CD4-positive, alpha-beta T cell treated with Interleukin-17A for 4 hours (primary cell): ENCODE measurements around the gene CALCOCO2.
"Not testable (repeated sequence)": the region's sequence is repeated elsewhere in the genome, so short reads cannot be mapped to it uniquely, and the experiment has no call there.

Source experiments
- DNase-seq: peaks from one replicate; pipeline ENCODE4 v3.0.0-alpha.2; 2020; ENCODE audit warnings: mixed read lengths

Gene CALCOCO2

DNA sequence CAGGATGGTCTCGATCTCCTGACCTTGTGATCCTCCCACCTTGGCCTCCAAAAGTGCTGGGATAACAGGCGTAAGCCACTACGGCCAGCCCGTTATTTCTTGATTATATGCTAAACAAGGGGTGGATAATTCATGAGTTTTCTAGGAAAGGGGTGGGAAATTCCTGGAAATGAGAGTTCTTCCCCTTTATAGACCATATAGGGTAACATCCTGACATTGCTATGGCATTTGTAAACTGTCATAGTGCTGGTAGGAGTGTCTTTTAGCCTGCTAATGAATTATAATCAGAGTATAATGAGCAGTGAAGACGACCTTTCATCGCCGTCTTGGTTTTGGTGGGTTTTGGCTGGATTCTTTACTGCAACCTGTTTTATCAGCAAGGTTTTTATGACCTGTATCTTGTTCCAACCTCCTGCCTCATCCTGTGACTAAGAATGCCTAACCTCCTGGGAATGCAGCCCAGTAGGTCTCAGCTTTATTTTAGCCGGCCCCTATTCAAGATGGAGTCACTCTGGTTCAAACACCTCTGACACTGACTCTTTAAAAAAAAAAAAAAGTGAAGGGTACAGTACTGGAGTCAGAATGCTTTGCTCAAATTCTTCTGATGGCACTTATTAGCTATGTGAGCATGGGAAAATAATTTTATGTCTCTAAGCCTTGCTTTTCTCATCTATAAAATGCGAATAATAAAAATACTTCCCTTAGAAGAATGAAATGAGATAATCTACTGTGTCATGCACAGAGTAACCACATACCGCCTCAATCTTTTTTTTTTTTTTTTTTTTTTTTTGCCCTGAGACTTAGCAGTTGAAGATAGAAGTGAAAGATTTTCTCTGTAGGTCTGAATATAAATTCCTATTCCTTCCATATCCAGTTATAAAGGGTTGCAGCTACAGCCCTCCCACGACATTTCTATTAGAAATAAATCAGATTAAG, 5.1 kb upstream of the CALCOCO2 start:
- DNase-seq: no peak

DNA sequence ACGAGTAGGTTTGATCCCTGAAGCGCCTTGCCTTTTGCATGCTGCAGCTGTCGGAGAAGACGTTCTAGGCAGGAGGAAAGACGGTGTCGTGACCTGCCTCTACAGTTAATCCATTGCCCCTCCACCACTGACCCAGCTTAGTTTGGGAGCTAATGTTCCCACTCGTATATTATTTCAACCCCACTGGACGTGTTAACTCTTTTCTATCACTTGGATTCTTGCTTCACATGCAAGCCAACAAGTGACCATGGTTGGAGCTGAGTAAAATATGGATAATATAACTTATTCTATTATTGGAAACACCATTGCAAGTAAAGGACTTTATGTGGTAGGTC, 681 bp downstream of the CALCOCO2 start:
- DNase-seq: no peak

DNA sequence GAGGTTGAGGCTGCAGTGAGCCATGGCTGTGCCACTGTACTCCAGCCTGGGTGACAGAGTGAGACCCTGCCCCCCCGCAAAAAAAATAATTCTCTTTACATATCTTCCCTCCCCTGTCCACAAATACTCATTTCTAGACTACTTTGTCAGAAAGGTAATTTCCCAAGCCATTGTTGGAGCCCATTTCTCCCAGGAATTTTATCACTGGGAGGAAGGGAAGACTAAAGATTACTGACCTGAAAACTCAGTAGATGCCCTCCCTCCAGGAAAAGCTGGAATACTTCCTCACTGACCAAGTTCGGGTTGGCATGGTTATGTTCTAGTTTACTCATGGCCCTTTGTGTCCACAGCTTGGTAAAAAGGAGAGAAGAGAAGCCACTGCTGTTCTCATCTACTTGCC, 4.1 kb downstream of the CALCOCO2 start:
- DNase-seq: no peak

DNA sequence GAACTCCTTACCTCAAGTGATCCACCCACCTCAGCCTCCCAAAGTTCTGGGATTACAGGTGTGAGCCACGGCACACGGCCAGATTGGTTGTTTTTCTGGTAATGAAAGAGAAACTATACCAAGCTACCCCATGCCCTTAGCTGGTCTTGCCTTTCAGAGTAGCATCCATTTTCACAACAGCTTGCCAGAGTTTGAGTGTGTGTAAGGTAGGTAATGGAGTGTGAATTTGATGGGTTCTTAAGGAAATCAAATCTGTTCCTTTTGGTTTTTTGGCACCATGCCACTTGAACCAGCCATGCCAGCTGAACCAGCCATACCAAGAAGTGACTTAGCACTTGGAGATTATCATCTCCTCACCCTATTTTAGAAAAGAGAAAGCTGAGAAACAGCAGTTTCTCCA, 5.1 kb downstream of the CALCOCO2 start:
- peak; percentile 5 for DNase-seq

DNA sequence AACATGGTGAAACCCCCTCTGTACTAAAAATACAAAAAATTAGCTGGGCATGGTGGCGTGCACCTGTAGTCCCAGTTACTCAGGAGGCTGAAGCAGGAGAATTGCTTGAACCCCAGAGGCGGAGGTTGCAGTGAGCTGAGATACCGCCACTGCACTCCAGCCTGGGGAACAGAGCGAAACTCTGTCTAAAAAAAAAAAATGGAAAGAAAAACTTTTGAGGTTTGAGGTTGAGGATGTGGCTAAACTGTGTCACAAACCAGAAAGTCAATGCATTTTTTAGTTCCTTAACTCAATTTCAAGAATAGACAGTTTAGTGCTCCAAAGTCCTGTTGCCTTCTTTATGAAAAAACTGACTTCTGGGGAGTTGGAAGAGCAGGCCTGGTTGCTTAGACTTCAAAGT, 6.6 kb downstream of the CALCOCO2 start:
- DNase-seq: peak; percentile 18

DNA sequence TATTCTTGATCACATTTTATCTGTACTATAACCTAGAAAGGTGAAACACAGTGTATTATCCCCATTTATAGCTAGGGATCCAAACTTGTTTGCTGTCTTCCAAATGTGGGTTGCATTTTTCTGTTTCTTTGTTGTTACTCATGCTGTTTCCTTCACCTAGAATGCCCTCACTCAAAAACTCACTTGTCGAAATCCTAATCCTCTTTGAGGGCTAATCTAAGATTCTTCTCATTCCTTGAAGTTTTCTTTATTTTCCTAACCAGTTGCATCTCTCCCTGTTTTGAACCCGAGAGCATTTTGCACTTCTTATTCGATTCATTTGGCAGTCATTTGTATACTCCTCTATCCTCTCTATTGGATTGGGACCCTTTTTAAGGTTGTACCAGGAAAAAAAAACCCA, 9.6 kb downstream of the CALCOCO2 start:
- DNase-seq: no peak

DNA sequence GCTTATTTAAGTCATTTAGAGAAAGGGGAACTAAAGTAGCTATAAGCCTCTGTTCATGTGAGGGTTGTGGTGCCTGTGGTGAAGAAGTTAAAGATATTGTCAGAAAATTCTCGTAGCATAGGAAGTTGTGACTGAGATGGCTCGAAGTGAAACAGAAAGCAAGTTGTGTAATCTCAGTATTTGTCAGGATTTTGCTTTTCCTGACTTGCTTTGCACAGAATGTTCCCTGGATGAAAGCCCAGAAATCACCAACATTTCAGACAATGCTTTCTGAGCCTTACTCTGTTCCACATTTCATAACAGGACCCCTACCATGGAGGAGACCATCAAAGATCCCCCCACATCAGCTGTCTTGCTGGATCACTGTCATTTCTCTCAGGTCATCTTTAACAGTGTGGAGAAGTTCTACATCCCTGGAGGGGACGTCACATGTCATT, 10.6 kb downstream of the CALCOCO2 start:
- DNase-seq: peak; percentile 19

DNA sequence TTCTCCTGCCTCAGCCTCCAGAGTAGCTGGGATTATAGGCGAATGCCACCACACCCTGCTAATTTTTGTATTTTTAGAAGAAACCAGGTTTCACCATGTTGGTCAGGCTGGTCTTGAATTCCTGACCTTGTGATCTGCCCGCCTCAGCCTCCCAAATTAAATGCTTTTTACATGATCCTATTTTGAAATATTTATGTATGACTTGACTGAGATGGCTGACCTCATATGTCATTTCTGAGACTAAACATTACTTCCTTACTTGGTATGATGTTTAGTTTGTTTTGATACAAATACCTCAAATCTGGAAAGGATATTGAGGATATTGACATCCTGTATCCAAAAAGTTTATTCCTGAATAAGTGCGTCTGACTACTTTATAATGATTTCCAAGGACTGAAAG, 11.9 kb downstream of the CALCOCO2 start:
- DNase-seq: no peak

DNA sequence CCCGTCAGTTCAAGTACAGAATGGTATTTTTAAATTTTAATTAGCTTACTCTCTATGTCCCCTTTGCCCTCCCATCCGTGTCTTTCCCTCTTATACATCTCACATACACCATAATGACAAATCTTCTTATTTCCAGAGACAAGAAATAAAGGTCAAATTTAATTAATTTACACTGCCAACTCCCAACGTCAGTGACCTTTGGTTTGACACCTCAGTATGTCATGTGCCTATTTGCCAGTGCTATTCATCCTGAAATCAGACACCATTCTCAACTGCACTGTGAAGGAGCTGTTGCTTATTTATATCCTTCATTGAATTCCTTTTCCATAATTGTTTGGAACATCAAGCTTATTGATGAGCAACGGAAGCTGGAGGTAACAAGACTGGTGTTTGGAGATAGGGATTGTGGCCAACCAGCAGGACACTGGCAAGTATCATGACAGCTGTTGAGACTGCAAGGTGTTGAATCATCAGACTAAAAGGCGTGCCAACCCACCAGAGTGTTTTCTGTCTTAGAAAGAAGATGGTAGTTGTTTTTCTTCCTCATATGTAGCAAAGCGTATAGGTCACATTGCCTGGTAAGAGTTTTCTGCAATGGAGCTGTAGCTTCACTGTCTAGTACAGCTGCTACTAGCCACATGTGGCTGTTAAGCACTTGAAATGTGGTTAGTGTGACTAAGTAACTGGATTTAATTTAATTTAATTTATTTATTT, 12.5 kb downstream of the CALCOCO2 start:
- no peak for DNase-seq

DNA sequence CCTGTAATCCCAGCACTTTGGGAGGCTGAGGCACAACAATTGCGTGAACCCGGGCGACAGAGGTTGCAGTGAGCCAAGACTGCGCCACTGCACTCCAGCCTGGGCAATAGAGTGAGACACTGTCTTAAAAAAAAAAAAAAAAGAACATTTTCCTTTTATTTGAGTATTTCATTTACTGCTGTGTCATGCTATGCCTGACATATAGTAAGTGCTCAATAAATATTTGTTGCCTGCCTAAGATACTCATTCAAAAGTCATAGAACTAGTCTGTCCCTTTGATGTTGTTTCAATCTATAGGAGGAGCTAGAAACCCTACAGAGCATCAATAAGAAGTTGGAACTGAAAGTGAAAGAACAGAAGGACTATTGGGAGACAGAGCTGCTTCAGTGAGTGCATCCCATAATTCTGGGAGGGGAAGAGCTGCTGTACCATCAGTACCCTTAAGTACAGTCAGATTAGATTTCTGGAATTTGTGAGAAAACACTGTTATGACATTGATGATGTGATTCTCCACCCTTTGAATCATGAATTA, 20.0 kb downstream of the CALCOCO2 start:
- no peak for DNase-seq

DNA sequence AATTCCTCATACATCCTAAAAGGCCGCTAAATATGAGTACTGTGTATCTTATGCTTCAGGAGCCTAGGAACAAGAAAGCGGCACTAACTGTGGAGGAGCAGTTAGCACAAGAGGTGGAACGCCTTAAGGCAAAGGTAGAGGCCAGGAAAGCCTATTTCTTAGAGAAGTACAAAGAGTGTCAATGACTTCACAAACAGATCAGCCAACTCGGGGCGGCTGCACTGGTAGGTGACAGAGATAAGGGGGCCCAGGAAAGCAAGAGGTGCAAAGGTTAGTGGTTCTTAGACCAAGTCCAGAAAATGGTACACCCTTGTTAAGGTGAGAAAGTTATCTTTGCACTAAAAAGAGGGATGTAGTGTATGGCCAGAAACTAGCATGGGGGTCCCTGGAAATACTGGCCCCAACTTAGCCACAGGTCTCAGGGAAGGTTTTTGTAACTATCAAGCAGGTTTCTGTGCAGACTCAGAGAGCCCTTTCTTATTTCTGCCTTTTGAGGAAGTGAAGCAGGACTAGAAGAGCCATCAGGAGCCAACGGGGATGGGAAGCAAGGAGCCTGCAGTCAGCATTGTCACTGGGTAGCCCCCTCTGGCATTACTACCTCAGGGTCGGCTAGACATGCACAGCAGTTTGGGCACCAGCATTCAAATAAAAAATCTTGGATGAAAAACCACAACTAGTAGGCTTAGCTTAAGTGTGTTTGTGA, 24.1 kb downstream of the CALCOCO2 start:
- no peak for DNase-seq

DNA sequence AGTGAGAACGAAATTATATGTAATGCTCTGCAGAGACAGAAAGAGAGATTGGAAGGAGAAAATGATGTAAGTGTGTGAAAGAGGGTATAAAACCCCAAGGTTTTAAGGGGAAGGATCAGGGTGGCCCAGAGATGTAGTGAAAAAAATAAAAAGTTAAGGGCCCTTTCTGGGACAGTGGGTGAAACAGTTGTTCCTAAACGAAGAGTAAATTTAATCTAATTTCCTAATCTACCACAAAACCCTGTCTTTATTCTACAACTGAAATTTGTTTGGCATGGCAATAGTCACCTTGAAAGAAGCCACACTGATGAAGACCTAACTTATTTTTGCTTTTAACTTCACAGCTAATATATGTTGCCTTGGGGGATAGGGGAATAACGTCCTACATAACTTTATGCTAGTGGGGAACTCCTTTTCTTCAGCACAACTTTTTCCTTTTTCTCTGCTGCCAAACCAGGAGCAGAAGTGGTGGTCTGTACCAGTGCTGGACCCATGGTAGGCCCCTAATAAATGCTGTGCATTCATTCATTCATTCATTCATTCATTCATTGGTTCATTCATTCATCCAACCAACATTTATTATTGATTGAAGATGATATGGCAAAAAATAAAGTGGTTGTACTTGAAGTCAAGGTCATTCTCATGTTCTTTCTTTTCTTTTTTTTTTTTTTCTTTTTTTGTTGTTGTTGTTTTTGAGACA, 25.4 kb downstream of the CALCOCO2 start:
- DNase-seq: no peak

DNA sequence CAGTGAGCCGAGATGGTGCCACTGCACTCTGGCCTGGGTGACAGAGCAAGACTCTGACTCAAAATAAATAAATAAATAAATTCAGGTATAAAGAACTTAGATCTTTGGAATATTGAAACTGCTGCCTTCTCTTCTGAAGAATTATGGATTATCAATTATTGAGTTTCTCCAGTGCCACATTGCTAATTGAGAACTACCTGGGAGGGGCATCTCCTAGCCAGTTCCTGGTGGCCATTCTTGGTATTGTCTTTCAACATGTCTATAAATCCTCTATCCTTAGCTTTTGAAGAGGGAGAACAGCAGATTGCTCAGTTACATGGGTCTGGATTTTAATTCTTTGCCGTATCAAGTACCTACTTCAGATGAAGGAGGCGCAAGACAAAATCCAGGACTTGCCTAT, 29.2 kb downstream of the CALCOCO2 start:
- DNase-seq: no peak

DNA sequence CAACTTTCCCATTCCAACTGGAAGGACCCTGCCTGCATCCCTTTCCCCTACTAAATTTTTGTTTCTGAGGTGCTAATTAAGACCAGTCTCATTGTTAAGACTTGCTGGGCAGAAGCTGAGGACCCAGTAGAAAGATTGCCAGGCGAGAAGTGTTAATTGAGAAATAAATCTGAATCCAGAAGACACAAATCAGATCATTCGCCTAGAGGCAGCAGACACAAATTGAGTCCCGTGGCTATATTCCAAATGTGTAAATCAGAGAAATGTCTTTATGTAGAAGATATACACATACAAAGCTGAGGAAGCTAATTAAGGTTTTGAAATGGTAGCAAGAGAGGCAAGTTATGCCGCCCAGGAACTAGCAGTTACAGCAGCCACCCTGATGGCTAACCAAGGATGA, 29.6 kb downstream of the CALCOCO2 start:
- DNase-seq: no peak

DNA sequence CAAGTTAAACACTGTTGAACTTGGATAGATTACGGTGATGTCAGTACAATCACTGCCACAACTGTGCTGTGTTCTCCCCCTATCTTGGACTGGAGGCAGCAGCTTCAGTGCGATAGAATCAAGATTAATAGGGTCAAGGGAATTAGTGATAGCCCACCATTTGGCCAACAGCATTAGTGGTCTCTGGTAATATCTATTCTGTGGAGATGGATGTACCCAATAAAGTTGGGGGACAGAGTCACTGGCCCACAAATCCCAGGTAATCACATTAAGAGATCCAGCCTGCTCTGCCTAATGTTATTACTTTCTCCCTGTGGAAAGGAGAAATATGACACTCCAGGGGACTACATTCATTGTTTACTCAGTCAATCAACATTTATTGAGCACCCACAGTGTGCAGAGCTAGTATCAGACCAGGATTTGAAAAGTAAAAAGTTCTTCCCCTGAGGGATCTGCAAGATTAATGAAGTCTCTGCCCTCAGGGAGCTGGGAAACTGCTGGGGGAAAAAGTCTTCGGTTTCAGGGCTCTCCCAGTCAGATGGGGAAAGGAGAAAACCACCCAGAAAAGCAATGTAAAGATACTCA, 38.2 kb downstream of the CALCOCO2 start:
- DNase-seq: no peak

DNA sequence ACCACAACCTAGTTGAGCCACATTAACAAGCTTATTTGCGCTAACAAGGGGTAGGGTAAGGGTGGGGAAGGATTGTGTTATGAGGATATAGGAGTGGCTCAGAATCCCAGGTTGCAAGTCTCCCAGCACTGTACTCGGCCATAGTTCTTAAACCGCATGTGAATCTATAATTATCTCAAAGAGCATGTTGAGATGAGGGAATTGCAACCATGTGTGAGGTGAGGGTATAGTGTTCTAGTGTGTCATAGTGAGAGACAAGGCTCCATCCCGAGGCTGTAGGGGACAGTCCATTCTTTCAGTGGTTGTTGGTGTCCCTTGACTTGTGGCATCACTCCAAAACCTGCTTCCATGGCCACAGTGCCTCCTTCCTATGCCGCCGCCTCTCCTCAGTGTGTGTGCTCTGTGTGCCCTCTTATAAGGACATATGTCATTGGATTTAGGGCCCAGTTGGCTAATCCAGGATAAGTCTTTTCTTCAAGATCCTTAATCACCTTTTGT, 39.0 kb downstream of the CALCOCO2 start:
- DNase-seq: no peak

DNA sequence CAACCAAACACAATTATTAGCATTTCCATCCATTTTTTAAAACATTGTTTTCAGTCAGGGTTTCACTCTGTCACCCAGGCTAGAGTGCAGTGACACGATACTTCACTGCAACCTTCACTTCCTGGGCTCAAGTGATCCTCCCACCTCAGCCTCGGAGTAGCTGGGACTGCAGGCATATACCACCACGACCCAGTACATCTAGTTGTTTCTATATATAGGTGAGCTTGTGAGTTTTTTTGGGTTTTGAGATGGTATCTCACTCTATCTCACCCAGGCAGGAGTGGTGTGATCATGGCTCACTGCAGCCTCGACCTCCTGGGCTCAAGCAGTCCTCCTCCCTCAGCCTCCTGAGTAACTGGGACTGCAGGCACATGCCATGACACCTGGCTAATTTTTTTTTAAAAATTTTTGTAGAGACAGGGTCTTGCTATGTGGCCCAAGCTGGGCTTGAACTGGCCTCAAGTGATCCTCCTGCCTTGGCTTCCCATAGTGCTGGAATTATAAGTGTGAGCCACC, 40.3 kb downstream of the CALCOCO2 start:
- DNase-seq: no peak

DNA sequence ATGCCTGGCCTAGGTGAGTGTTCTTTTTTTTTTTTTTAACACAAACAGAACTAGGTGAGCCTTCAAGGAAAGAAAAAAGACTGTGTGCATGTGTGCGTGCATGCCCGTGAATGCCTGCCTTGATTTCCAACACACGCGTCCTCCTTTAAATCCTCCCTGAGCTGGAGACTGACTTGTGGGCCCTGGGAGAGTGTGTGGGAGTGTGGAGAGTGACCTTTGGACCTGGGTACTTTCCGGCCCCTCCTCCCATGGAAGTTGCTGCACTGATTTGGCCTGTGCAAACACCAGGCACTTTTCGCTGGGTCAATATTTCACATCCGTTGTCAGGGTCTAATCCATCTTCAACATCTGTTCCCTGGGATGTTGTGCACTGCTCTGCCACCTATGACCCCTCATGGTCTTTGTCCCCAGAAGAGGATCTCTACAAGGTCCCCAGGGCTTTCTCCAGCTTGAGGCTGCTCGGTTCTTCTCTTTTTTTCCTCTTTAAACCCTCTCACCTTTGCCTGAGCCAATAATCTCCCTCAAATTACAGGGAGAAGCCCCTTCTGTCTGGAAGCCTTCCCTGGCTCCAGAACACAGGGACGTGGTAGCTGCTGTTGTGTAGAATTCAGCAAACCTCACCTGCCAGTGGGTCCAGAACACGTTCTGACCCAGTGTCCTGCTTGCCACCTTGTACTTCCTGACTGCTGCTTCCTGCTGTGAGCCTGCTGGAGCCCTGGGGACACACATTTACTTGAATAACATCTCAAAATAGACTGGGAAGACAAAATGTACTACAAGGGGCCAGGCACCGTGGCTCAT, 40.9 kb downstream of the CALCOCO2 start:
- no peak for DNase-seq

DNA sequence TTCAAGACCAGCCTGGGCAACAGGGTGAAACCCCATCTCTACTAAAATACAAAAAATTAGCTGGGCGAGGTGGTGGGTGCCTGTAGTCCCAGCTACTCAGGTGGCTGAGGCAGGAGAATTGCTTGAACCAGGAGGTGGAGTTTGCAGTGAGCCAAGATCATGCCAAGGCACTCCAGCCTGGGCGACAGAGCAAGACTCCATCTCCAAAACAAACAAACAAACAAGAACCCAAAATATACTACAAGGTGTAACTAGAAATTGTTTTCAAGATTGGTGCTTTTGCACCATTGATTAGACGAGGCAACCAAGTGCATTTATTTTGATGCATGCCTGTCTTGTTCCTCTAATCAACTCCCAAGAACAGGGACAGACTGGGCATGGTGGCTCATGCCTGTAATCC, 41.6 kb downstream of the CALCOCO2 start:
- DNase-seq: not testable (repeated sequence)

DNA sequence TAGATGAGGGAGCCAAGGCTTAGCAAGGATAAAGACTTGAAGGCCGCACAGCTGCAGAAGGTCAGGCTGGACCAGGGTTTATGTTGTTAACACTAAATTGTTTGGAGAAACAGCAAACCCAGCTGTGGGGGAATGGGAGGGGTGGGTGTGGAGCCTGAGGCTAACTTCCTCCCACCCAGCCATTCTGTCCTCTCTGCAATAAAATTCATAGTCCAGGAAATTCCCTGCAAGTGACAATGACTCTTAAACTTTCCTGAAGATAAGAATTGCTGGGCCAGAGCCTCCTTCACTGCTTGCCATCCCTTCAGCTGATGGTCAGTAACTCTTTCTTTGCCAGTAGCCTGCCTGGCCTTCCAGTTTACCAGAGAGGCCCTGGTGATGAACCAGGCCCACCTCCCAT, 42.4 kb downstream of the CALCOCO2 start:
- DNase-seq: no peak
